H1 (cell line): ENCODE data around the gene PPP2R2B. TPM values are rescaled to one million over a fixed set of nuclear protein-coding genes. Genes with fewer than 3 reads are reported as not detected.

Experiments used
- CTCF ChIA-PET: fragments of 300-600 bp; sonication (Branson Sonifier 250); formaldehyde crosslinking; loops from one replicate; lab custom pipeline; 2021; ENCODE audit not compliant: partially characterized antibody; lab: Charles Lee
- POLR2A ChIA-PET: fragments of 300-600 bp; sonication (Branson Sonifier 250); formaldehyde crosslinking; loops from one replicate; lab custom pipeline; 2021; ENCODE audit warnings: inconsistent platforms; ENCODE audit not compliant: partially characterized antibody; lab: Charles Lee
- DNase-seq, 2 experiments: peaks; one replicate each; pipeline versions ENCODE4 v3.0.0 to v3.0.0-alpha.2; 2010 to 2022; ENCODE audit warnings: low spot score in 2 of 2, low read depth in 1 of 2, mixed read lengths in 1 of 2
- FAIRE-seq: peaks from 2 replicates; lab custom pipeline; 2011; peaks lifted over from hg19 to GRCh38; lab: Jason Lieb, UNC
- H2AFZ ChIP-seq: 2 replicates; pipeline ENCODE4 v1.8.1; 2012; ENCODE audit warnings: low read length, inconsistent platforms
- H2AK5ac ChIP-seq: 2 replicates; pipeline ENCODE4 v1.6.1; 2013; ENCODE audit warnings: low read depth, low read length
- H2BK120ac ChIP-seq: replicated peaks from 2 replicates; pipeline ENCODE3; 2013; ENCODE audit warnings: low read depth, low read length, inconsistent platforms
- H2BK12ac ChIP-seq: 2 replicates; pipeline ENCODE4 v1.6.1; 2013; ENCODE audit warnings: low read depth, low read length
- H2BK15ac ChIP-seq: 2 replicates; pipeline ENCODE4 v1.6.1; 2013; ENCODE audit warnings: low read length
- H2BK20ac ChIP-seq: 2 replicates; pipeline ENCODE4 v1.6.1; 2013; ENCODE audit warnings: low read length
- H2BK5ac ChIP-seq: 2 replicates; pipeline ENCODE4 v1.6.1; 2013; ENCODE audit warnings: low read depth, low read length
- H3K14ac ChIP-seq: 2 replicates; pipeline ENCODE4 v1.6.1; 2013; ENCODE audit warnings: inconsistent platforms; ENCODE audit not compliant: insufficient read length
- H3K18ac ChIP-seq: 2 replicates; pipeline ENCODE4 v1.6.1; 2013; ENCODE audit warnings: low read length; ENCODE audit errors: extremely low read depth
- H3K23ac ChIP-seq: 2 replicates; pipeline ENCODE4 v1.6.1; 2013; ENCODE audit warnings: inconsistent platforms; ENCODE audit not compliant: insufficient read length
- H3K23me2 ChIP-seq: 2 replicates; pipeline ENCODE4 v1.6.1; 2013; ENCODE audit warnings: low read depth, low read length
- H3K27ac ChIP-seq: 2 replicates; pipeline ENCODE4 v1.6.1; 2011; ENCODE audit warnings: low read depth, low read length, inconsistent platforms
- H3K27me3 ChIP-seq, 4 experiments: replicated peaks in 1 of 4; 1 replicate in 1 of 4; 2 replicates in 3 of 4; pipeline versions ENCODE4 v1.6.1 to v1.8.1; 2011 to 2013; ENCODE audit warnings: low read length in 3 of 4, mild to moderate bottlenecking in 3 of 4, inconsistent platforms in 2 of 4, mixed read lengths in 2 of 4, moderate library complexity in 1 of 4; ENCODE audit not compliant: control insufficient read depth in 3 of 4, insufficient read depth in 3 of 4; ENCODE audit errors: extremely low read depth in 1 of 4
- H3K36me3 ChIP-seq, 4 experiments: 2 replicates each; pipeline versions ENCODE4 v1.6.1 to v1.8.1; 2011 to 2013; ENCODE audit warnings: mild to moderate bottlenecking in 4 of 4, low read length in 3 of 4, moderate library complexity in 2 of 4, control low read depth in 1 of 4, inconsistent platforms in 1 of 4; ENCODE audit not compliant: insufficient read depth in 4 of 4, control insufficient read depth in 2 of 4
- H3K4ac ChIP-seq: replicated peaks from 2 replicates; pipeline ENCODE3; 2013; ENCODE audit warnings: low read length, low read depth, mixed read lengths, inconsistent platforms; ENCODE audit not compliant: insufficient read length
- H3K4me1 ChIP-seq, 4 experiments: replicated peaks in 1 of 4; 1 replicate in 1 of 4; 2 replicates in 3 of 4; pipeline versions ENCODE4 v1.6.1 to v1.8.1; 2011 to 2013; ENCODE audit warnings: low read length in 3 of 4, inconsistent platforms in 2 of 4, mixed read lengths in 1 of 4; ENCODE audit not compliant: insufficient read depth in 4 of 4, control insufficient read depth in 3 of 4
- H3K4me2 ChIP-seq, 2 experiments: 2 replicates each; pipeline versions ENCODE4 v1.6.1 to v1.8.1; 2011 to 2013; ENCODE audit warnings: low read depth in 2 of 2, low read length in 2 of 2, control low read depth in 1 of 2, inconsistent platforms in 1 of 2, mild to moderate bottlenecking in 1 of 2; ENCODE audit not compliant: insufficient read depth in 1 of 2
- H3K4me3 ChIP-seq, 4 experiments: fragments of 200-600, 300-600 bp in 1 of 4; sonication (generic), shearing (Covaris generic), sonication (Bioruptor Twin) in 1 of 4; 2 replicates each; pipeline versions ENCODE4 v1.5.1 to v1.8.1; 2011 to 2016; ENCODE audit warnings: low read length in 4 of 4, low read depth in 3 of 4, control low read depth in 2 of 4, inconsistent platforms in 2 of 4, mild to moderate bottlenecking in 2 of 4, mixed read lengths in 1 of 4, moderate library complexity in 1 of 4; ENCODE audit not compliant: insufficient read depth in 2 of 4; ENCODE audit errors: extremely low read depth in 1 of 4
- H3K56ac ChIP-seq: replicated peaks from 2 replicates; pipeline ENCODE3; 2013; ENCODE audit warnings: low read depth, mild to moderate bottlenecking, mixed read lengths, low read length, inconsistent platforms; ENCODE audit not compliant: insufficient read length
- H3K79me1 ChIP-seq: 2 replicates; pipeline ENCODE4 v1.6.1; 2013; ENCODE audit warnings: low read depth, low read length, control low read depth
- H3K79me2 ChIP-seq, 2 experiments: 2 replicates each; pipeline versions ENCODE4 v1.6.1 to v1.8.1; 2012 to 2013; ENCODE audit warnings: low read length in 2 of 2, mild to moderate bottlenecking in 2 of 2, inconsistent platforms in 1 of 2; ENCODE audit not compliant: insufficient read depth in 2 of 2, control insufficient read depth in 1 of 2
- H3K9ac ChIP-seq, 4 experiments: replicated peaks in 1 of 4; 1 replicate in 1 of 4; 2 replicates in 3 of 4; pipeline versions ENCODE4 v1.6.1 to v1.8.1; 2011 to 2013; ENCODE audit warnings: low read depth in 3 of 4, low read length in 3 of 4, control low read depth in 2 of 4, mild to moderate bottlenecking in 2 of 4, moderate library complexity in 2 of 4, inconsistent platforms in 1 of 4; ENCODE audit errors: extremely low read depth in 1 of 4
- H3K9me3 ChIP-seq, 2 experiments: 2 replicates each; pipeline versions ENCODE4 v1.6.1 to v1.8.1; 2012 to 2013; ENCODE audit warnings: mild to moderate bottlenecking in 2 of 2, moderate library complexity in 2 of 2, control low read depth in 1 of 2, inconsistent platforms in 1 of 2, low read depth in 1 of 2, low read length in 1 of 2, mixed read lengths in 1 of 2; ENCODE audit not compliant: insufficient read depth in 2 of 2
- H4K20me1 ChIP-seq, 2 experiments: replicated peaks in 1 of 2; 2 replicates each; pipeline versions ENCODE3 to v1.8.1; 2011 to 2013; ENCODE audit warnings: inconsistent platforms in 2 of 2, low read length in 2 of 2, mild to moderate bottlenecking in 1 of 2; ENCODE audit not compliant: insufficient read depth in 2 of 2, control insufficient read depth in 1 of 2
- H4K5ac ChIP-seq: 2 replicates; pipeline ENCODE4 v1.6.1; 2013; ENCODE audit warnings: low read length, low read depth, mixed read lengths, inconsistent platforms; ENCODE audit not compliant: insufficient read length
- H4K8ac ChIP-seq: 2 replicates; pipeline ENCODE4 v1.8.0; 2013; ENCODE audit warnings: mild to moderate bottlenecking, moderate library complexity, low read length, inconsistent platforms; ENCODE audit not compliant: insufficient read depth; ENCODE audit errors: extremely low read depth
- H4K91ac ChIP-seq: replicated peaks from 2 replicates; pipeline ENCODE3; 2013; ENCODE audit warnings: low read length, mixed read lengths, inconsistent platforms; ENCODE audit not compliant: insufficient read length
- ATF2 ChIP-seq: IDR thresholded peaks from 2 replicates; pipeline ENCODE4 v1.6.1; 2012; ENCODE audit warnings: low read length, inconsistent platforms
- BRCA1 ChIP-seq: IDR thresholded peaks from 2 replicates; pipeline ENCODE4 v1.6.1; 2012; ENCODE audit warnings: low read depth, low read length, improper control_type of control experiment
- CREB1 ChIP-seq: IDR thresholded peaks from 2 replicates; pipeline ENCODE4 v1.6.1; 2012; ENCODE audit warnings: inconsistent platforms
- FOSL1 ChIP-seq: IDR thresholded peaks from 2 replicates; pipeline ENCODE4 v1.6.1; 2011; ENCODE audit warnings: mild to moderate bottlenecking, low read depth, low read length, moderate library complexity; ENCODE audit not compliant: insufficient read depth
- KDM5A ChIP-seq: fragments of 200-600 bp; IDR thresholded peaks from 2 replicates; pipeline ENCODE4 v1.7.1; 2012; ENCODE audit warnings: mild to moderate bottlenecking, low read length, inconsistent platforms, mixed read lengths
- MAX ChIP-seq: IDR thresholded peaks from 2 replicates; pipeline ENCODE4 v1.6.1; 2012; ENCODE audit warnings: inconsistent platforms
- NRF1 ChIP-seq: IDR thresholded peaks from 2 replicates; pipeline ENCODE4 v1.6.1; 2011; ENCODE audit warnings: mild to moderate bottlenecking, low read depth, low read length, improper control_type of control experiment
- PHF8 ChIP-seq: fragments of 200-600 bp; sonication (generic); conservative IDR thresholded peaks from 2 replicates; pipeline ENCODE4 v1.7.1; 2012; ENCODE audit warnings: low read depth, mild to moderate bottlenecking, inconsistent platforms, low read length, moderate library complexity
- TCF12 ChIP-seq: IDR thresholded peaks from 2 replicates; pipeline ENCODE4 v1.6.1; 2011; ENCODE audit warnings: low read depth, mild to moderate bottlenecking, low read length
- WGBS, 2 experiments: shearing (Covaris generic) in 1 of 2; methylation state at CpG; one replicate each; pipeline versions ENCODE4 v1.1.6 to v1.1.7; 2013 to 2015; ENCODE audit warnings: low lambda C conversion rate in 2 of 2, mixed read lengths in 2 of 2, inconsistent platforms in 1 of 2, low coverage in 1 of 2, missing lambda C conversion rate in 1 of 2; ENCODE audit not compliant: insufficient replicate concordance in 2 of 2, insufficient coverage in 1 of 2, insufficient read length in 1 of 2; ENCODE audit errors: extremely low coverage in 1 of 2, missing lambda C conversion rate in 1 of 2; 5-methylcytosine and 5-hydroxymethylcytosine counted together
- polyA plus RNA-seq, 7 experiments: library from polyadenylated mRNA; depleted of rRNA in 3 of 7; stranded (reverse) in 5 of 7; unstranded in 2 of 7; fragments of >200 nt in 5 of 7; fragments of 200-250 nt in 2 of 7; gene quantifications; 1 replicate in 5 of 7; 2 replicates in 1 of 7; 4 replicates in 1 of 7; pipeline versions ENCODE4 v1.2.1 to v1.2.3, GENCODE V29; 2011 to 2013; ENCODE audit warnings: missing spikeins in 2 of 7, mixed read lengths in 2 of 7
- total RNA-seq: library from RNA; stranded (reverse); fragmentation: NEBNext Ultra II Directional; extraction: Animal tissue kit (Norgen Biotek cat#: 25700); gene quantifications from 2 replicates; pipeline ENCODE4 v1.2.1, GENCODE V29; 2021

PPP2R2B gene
- total and polyA plus RNA-seq, 2 of the 8 experiments (the other 6 are each of a cell fraction or from before 2014, with no cell fraction given), result 21.1 to 37.1 TPM

GRCh38 chr5:146789712-146790653 lies 88.6 kb downstream of the PPP2R2B start:
- Histone ChIP-seq H3K4me3 (peak overlapping the region in 1 of 4 experiments; percentile 33; a peak in 2 of 8 replicates), H3K79me2 (peaks cover 0 to 5% of the 10 kb centered on the region in 2 experiments; a peak in 1 of 4 replicates), H3K36me3 (no peaks in the 10 kb centered on the region), H4K20me1 (no peaks in the 10 kb centered on the region), H3K18ac (peak overlapping the region; percentile 14; the same call in 1 of the 2 replicates), H3K27me3 (no peaks in the 10 kb centered on the region), H3K79me1 (no peaks in the 10 kb centered on the region), H4K5ac (no peak overlapping the region), H2AK5ac (no peak overlapping the region), H2BK5ac (peak overlapping the region; percentile 82; the same call in 1 of the 2 replicates), H2BK120ac (peak overlapping the region; percentile 45), H3K27ac (no peak overlapping the region; the same call in 1 of the 2 replicates), H3K14ac (no peak overlapping the region), H2BK15ac (no peak overlapping the region), H3K4me1 (peaks cover 3 to 30% (median 16%) of the 10 kb centered on the region in 4 experiments), H2BK12ac (peak overlapping the region; percentile 63; the same call in 1 of the 2 replicates), H3K9ac (no peak overlapping the region), H3K9me3 (no peaks in the 10 kb centered on the region), H3K23ac (no peak overlapping the region), H4K91ac (peak overlapping the region; percentile 67), H3K56ac (no peak overlapping the region), H2AFZ (no peak overlapping the region), H2BK20ac (peak overlapping the region; percentile 49), H3K4ac (peak overlapping the region; percentile 1), H3K23me2 (no peaks in the 10 kb centered on the region), H3K4me2 (peak overlapping the region; percentile 59 to 60), H4K8ac (no peak overlapping the region)
- DNase-seq (peak in 1 of 2 experiments; percentile 38), FAIRE-seq (peak; percentile 72)
- whole genome bisulfite sequencing, 2 experiments, result 16% methylated on average over 6 of the region's 6 CpGs; no CpG with 5 or more reads in 1 of the 2 experiments
- ChIA-PET CTCF (interaction anchor here (0.9 kb wide), 1 partner anchor 86 kb away, joined by 3 read pairs; no protein-coding TSS in a partner anchor), POLR2A (no interaction called here)
- no peak for TF ChIP-seq CREB1
- no peak for TF ChIP-seq KDM5A
- no peak for TF ChIP-seq TCF12
- TF ChIP-seq MAX, result no peak
- TF ChIP-seq BRCA1, result no peak
- no peak for TF ChIP-seq PHF8
- no peak for TF ChIP-seq NRF1
- TF ChIP-seq ATF2, result 0 out of 2 replicates have a peak, but pooled peaks have one; percentile 48
- TF ChIP-seq FOSL1, result no peak
